Endothelial cell of umbilical vein (primary cell): ENCODE results near the gene DYRK3. TPM values are rescaled to one million over a fixed set of nuclear protein-coding genes. Genes with fewer than 3 reads are reported as not detected.

Source experiments
- BruUV-seq: library from RNA; stranded (reverse); fragments of 400-500 nt; replicated peaks from 2 replicates; lab custom pipeline; 2021; lab: Mats Ljungman, UMichigan
- CTCF ChIA-PET: fragments of 300-600, 350-600 bp; sonication (Branson Sonifier 250); formaldehyde crosslinking; loops from one replicate; lab custom pipeline; 2021; ENCODE audit warnings: antibody characterized with exemption, inconsistent platforms; lab: Charles Lee
- POLR2A ChIA-PET: fragments of 300-600, 350-600 bp; sonication (Branson Sonifier 250); formaldehyde crosslinking; loops from one replicate; lab custom pipeline; 2021; ENCODE audit warnings: antibody characterized with exemption, inconsistent platforms; lab: Charles Lee
- DNase-seq: peaks from one replicate; pipeline ENCODE4 v3.0.0-alpha.2; 2011; ENCODE audit warnings: low read depth, low spot score
- FAIRE-seq: peaks from 2 replicates; lab custom pipeline; 2011; peaks lifted over from hg19 to GRCh38; lab: Jason Lieb, UNC
- H2AFZ ChIP-seq: 2 replicates; pipeline ENCODE4 v1.6.0; 2012; ENCODE audit warnings: low read depth, low read length, control low read depth, inconsistent platforms
- H3K27ac ChIP-seq: 2 replicates; pipeline ENCODE4 v1.5.1; 2011; ENCODE audit warnings: low read depth, mild to moderate bottlenecking, control low read depth, low read length, moderate library complexity; ENCODE audit not compliant: insufficient read depth
- H3K27me3 ChIP-seq, 2 experiments: 2 replicates each; pipeline versions ENCODE4 v1.6.0 to v1.6.1; 2011; ENCODE audit warnings: low read length in 2 of 2, mixed read lengths in 1 of 2; ENCODE audit not compliant: control insufficient read depth in 2 of 2, insufficient read depth in 2 of 2
- H3K36me3 ChIP-seq, 2 experiments: 2 replicates in 1 of 2; 3 replicates in 1 of 2; pipeline ENCODE4 v1.5.1; 2011; ENCODE audit warnings: low read length in 2 of 2, mild to moderate bottlenecking in 1 of 2, moderate library complexity in 1 of 2; ENCODE audit not compliant: control insufficient read depth in 2 of 2, insufficient read depth in 2 of 2; ENCODE audit errors: extremely low read depth in 1 of 2
- H3K4me1 ChIP-seq: 3 replicates; pipeline ENCODE4 v1.5.1; 2011; ENCODE audit warnings: mild to moderate bottlenecking, low read length; ENCODE audit not compliant: control insufficient read depth, insufficient read depth; ENCODE audit errors: extremely low read depth
- H3K4me2 ChIP-seq: 2 replicates; pipeline ENCODE4 v1.6.1; 2011; ENCODE audit warnings: low read length, control low read depth, mixed read lengths; ENCODE audit not compliant: insufficient read depth
- H3K4me3 ChIP-seq, 3 experiments: fragments of 200-600 bp in 1 of 3; sonication (generic), shearing (Covaris generic) in 1 of 3; replicated peaks in 1 of 3; 2 replicates each; pipeline ENCODE4 v1.5.1; 2011 to 2016; ENCODE audit warnings: control low read depth in 3 of 3, low read length in 3 of 3, mild to moderate bottlenecking in 2 of 3, inconsistent platforms in 1 of 3, low read depth in 1 of 3, moderate library complexity in 1 of 3; ENCODE audit not compliant: insufficient read depth in 1 of 3
- H3K79me2 ChIP-seq: 2 replicates; pipeline ENCODE4 v1.6.0; 2012; ENCODE audit warnings: low read length, inconsistent platforms; ENCODE audit not compliant: control insufficient read depth, insufficient read depth
- H3K9ac ChIP-seq: replicated peaks from 2 replicates; pipeline ENCODE3; 2011; ENCODE audit warnings: low read length, control low read depth; ENCODE audit not compliant: insufficient read depth; ENCODE audit errors: extremely low read depth
- H3K9me1 ChIP-seq: replicated peaks from 3 replicates; pipeline ENCODE4 v1.6.0; 2011; ENCODE audit warnings: mild to moderate bottlenecking, low read length; ENCODE audit not compliant: control insufficient read depth, insufficient read depth; ENCODE audit errors: extremely low read depth
- H3K9me3 ChIP-seq: replicated peaks from 2 replicates; pipeline ENCODE4 v1.5.1; 2012; ENCODE audit warnings: low read length, inconsistent platforms; ENCODE audit not compliant: control insufficient read depth, insufficient read depth
- H4K20me1 ChIP-seq: replicated peaks from 2 replicates; pipeline ENCODE3; 2011; ENCODE audit warnings: mild to moderate bottlenecking, low read length; ENCODE audit not compliant: control insufficient read depth, insufficient read depth; ENCODE audit errors: extremely low read depth
- EZH2 ChIP-seq: IDR thresholded peaks from 2 replicates; pipeline ENCODE4 v1.6.1; 2012; ENCODE audit warnings: borderline replicate concordance, low read depth, mild to moderate bottlenecking, moderate library complexity, low read length, inconsistent platforms; ENCODE audit not compliant: severe bottlenecking
- FOS ChIP-seq: IDR thresholded peaks from 2 replicates; pipeline ENCODE4 v1.6.1; 2011; ENCODE audit warnings: mild to moderate bottlenecking, low read length, moderate library complexity, borderline replicate concordance; ENCODE audit not compliant: insufficient read depth
- GATA2 ChIP-seq: IDR thresholded peaks from 2 replicates; pipeline ENCODE4 v1.7.0; 2011; ENCODE audit warnings: low read depth, mild to moderate bottlenecking, moderate library complexity, mixed read lengths, low read length; ENCODE audit not compliant: insufficient read length, insufficient read depth
- JUN ChIP-seq: IDR thresholded peaks from 2 replicates; pipeline ENCODE4 v1.6.1; 2011; ENCODE audit warnings: borderline replicate concordance, low read depth; ENCODE audit not compliant: insufficient read length, insufficient read depth
- MYC ChIP-seq: IDR thresholded peaks from one replicate; pipeline ENCODE4 v1.6.1; 2011; ENCODE audit warnings: mild to moderate bottlenecking, low read depth, low read length
- POLR2A ChIP-seq: IDR thresholded peaks from 2 replicates; pipeline ENCODE4 v1.6.1; 2012; ENCODE audit warnings: low read depth, mild to moderate bottlenecking, control low read depth, low read length
- POLR2AphosphoS5 ChIP-seq: IDR thresholded peaks from 2 replicates; pipeline ENCODE4 v1.6.1; 2012; ENCODE audit warnings: low read depth, mild to moderate bottlenecking, control low read depth, low read length, moderate library complexity; ENCODE audit not compliant: insufficient read depth
- dilution Hi-C: fragments of 300-500 bp; cut with MboI; formaldehyde crosslinking; loops from one replicate; pipeline ENCODE4 v1.15.0; 2019; ENCODE audit warnings: low sequenced_read_pairs; ENCODE audit not compliant: extremely low pct_ligation_motif_present
- intact Hi-C: fragments of 100-400 bp; cut with micrococcal nuclease; formaldehyde crosslinking; loops from one replicate; pipeline ENCODE4 v1.10.0; 2022
- polyA plus RNA-seq, 4 experiments: library from polyadenylated mRNA; depleted of rRNA in 3 of 4; stranded (reverse) in 3 of 4; unstranded in 1 of 4; fragments of >200 nt; gene quantifications; 2 replicates each; pipeline versions ENCODE4 v1.2.1 to v1.2.3, GENCODE V29; 2011 to 2012; ENCODE audit warnings: missing spikeins in 1 of 4
- total RNA-seq: library from RNA; stranded (reverse); gene quantifications from 2 replicates; pipeline ENCODE4 v1.2.3, GENCODE V29; 2021
- TF ChIP-seq, protein P1 (sequence below): IDR thresholded peaks from 2 replicates; pipeline ENCODE4 v1.6.1; 2011; ENCODE audit not compliant: insufficient read depth, insufficient read length
- TF ChIP-seq, protein P2 (sequence below), 2 donors: IDR thresholded peaks; 1 replicate in 1 of 2; 2 replicates in 1 of 2; pipeline ENCODE4 v1.5.1; 2011; ENCODE audit warnings: low read length in 2 of 2, mild to moderate bottlenecking in 2 of 2, moderate library complexity in 2 of 2, control low read depth in 1 of 2, inconsistent platforms in 1 of 2, low read depth in 1 of 2; ENCODE audit not compliant: insufficient read depth in 1 of 2; ENCODE audit errors: extremely low read depth in 1 of 2

DYRK3 gene
- total and polyA plus RNA-seq, 2 donors (not counting 3 experiments of a cell fraction or from before 2014, with no cell fraction given) = 3.4 to 7.4 TPM

DNA sequence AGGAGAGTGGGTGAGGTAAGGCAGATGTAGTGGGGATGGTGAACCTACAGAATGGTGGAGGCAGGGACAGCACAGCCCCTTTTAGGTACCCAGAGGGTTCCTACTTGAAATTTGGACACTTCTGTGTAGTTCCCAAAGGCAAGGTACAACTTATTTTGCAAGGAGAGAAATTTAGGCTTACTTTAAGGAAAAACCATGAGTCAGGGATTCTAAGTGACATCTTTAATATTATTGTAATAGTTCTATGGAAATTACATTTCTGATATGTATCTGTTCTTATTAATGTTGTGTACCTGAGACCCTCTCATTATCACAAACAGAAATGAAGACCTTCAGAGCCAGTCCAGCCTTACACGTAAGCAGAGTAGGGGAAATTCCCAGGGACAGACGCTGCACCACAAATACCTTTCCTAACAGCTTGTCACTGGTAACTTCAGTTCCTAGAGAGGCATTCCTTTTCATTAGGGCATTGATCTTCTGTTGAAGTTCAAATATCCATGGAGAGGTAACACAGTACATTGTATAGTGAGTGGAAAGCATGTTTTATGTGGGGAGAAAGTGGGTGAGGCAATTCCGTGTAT lies 7.9 kb downstream of the DYRK3 start:
- no peak overlapping the region for H2AFZ ChIP-seq
- no peaks in the 10 kb centered on the region for H3K79me2 ChIP-seq
- peaks cover 3 to 4% of the 10 kb centered on the region in 2 experiments for H3K36me3 ChIP-seq
- intact Hi-C loops = no loop called here
- no peaks in the 10 kb centered on the region for H4K20me1 ChIP-seq
- CTCF ChIA-PET = interaction anchor here (1.2 kb wide), 1 partner anchor 20 kb away, joined by 10 read pairs; no protein-coding TSS in a partner anchor
- no peaks in the 10 kb centered on the region for H3K9me1 ChIP-seq
- TF ChIP-seq EZH2 (no peak), GATA2 (no peak), POLR2AphosphoS5 (no peak), MYC (no peak)
- no peaks in the 10 kb centered on the region for H3K4me1 ChIP-seq
- no peak overlapping the region for H3K9ac ChIP-seq
- H3K4me2 ChIP-seq = no peak overlapping the region
- POLR2A ChIA-PET = no interaction called here
- DNase-seq (no peak), FAIRE-seq (no peak)
- H3K27me3 ChIP-seq = no peaks in the 10 kb centered on the region
- dilution Hi-C loops = no loop called here
- no peak overlapping the region for H3K27ac ChIP-seq
- H3K4me3 ChIP-seq = no peak overlapping the region
- no TSS peak for BruUV-seq
- no peaks in the 10 kb centered on the region for H3K9me3 ChIP-seq

DNA sequence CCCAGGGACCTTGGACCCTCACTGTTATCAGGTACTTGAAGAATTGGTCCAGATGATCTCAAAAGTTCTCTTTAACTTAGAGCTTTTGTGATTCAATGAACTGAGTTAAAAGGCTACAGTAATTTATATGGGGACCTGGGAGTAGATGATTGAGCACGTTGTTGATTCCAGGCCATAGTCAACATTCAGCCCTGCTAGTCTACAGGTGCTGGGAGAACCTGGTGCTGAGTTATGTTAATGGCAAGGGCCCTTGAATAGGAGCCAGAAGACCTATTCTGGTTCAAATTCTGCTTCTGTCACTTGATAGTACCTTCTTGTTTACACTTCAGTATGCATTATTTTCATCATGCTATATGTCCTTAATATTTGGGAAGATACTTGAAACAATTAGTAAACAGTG lies 11.2 kb downstream of the DYRK3 start:
- H3K4me1 ChIP-seq = no peaks in the 10 kb centered on the region
- no peak overlapping the region for H3K27ac ChIP-seq
- no peaks in the 10 kb centered on the region for H3K9me3 ChIP-seq
- H3K4me3 ChIP-seq = no peak overlapping the region
- dilution Hi-C loops = no loop called here
- H3K79me2 ChIP-seq = no peaks in the 10 kb centered on the region
- H3K9me1 ChIP-seq = no peaks in the 10 kb centered on the region
- intact Hi-C loops = no loop called here
- no peaks in the 10 kb centered on the region for H3K27me3 ChIP-seq
- H4K20me1 ChIP-seq = no peaks in the 10 kb centered on the region
- no peak for DNase-seq
- no peak for TF ChIP-seq POLR2AphosphoS5
- TF ChIP-seq EZH2 = no peak
- TF ChIP-seq POLR2A = no peak
- no peak for TF ChIP-seq FOS
- TF ChIP-seq, protein P1, sequence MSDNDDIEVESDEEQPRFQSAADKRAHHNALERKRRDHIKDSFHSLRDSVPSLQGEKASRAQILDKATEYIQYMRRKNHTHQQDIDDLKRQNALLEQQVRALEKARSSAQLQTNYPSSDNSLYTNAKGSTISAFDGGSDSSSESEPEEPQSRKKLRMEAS = no peak
- TF ChIP-seq, protein P2, sequence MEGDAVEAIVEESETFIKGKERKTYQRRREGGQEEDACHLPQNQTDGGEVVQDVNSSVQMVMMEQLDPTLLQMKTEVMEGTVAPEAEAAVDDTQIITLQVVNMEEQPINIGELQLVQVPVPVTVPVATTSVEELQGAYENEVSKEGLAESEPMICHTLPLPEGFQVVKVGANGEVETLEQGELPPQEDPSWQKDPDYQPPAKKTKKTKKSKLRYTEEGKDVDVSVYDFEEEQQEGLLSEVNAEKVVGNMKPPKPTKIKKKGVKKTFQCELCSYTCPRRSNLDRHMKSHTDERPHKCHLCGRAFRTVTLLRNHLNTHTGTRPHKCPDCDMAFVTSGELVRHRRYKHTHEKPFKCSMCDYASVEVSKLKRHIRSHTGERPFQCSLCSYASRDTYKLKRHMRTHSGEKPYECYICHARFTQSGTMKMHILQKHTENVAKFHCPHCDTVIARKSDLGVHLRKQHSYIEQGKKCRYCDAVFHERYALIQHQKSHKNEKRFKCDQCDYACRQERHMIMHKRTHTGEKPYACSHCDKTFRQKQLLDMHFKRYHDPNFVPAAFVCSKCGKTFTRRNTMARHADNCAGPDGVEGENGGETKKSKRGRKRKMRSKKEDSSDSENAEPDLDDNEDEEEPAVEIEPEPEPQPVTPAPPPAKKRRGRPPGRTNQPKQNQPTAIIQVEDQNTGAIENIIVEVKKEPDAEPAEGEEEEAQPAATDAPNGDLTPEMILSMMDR (IDR thresholded peaks at IDR 0.05; ENCODE audit: extremely low read depth in 1 of 2, insufficient read depth in 1 of 2, low read depth in 1 of 2, low read length in 2 of 2) = no peak
- TF ChIP-seq JUN = no peak
- no peak for TF ChIP-seq GATA2
- no peak for TF ChIP-seq MYC
- no peak overlapping the region for H3K9ac ChIP-seq
- ChIA-PET POLR2A (no interaction called here), CTCF (interaction anchor here (6.6 kb wide), 1 partner anchor 17 kb away, joined by 52 read pairs; no protein-coding TSS in a partner anchor)
- no TSS peak for BruUV-seq
- no peak overlapping the region for H3K4me2 ChIP-seq
- no peak overlapping the region for H2AFZ ChIP-seq
- no peak for FAIRE-seq
- peaks cover 6 to 7% of the 10 kb centered on the region in 2 experiments for H3K36me3 ChIP-seq
